GM12878 (cell line): ENCODE measurements around the gene YAP1. TPM values are rescaled to one million over a fixed set of nuclear protein-coding genes. Genes with fewer than 3 reads are reported as not detected.

Source experiments
- ATAC-seq: fragments of 200-7000 bp; cut with Tn5 transposase; 3 replicates; pipeline ENCODE4 v1.9.1; 2020; ENCODE audit warnings: mild to moderate bottlenecking, moderate library complexity
- BruUV-seq: library from RNA; stranded (reverse); fragments of 400-500 nt; replicated peaks from 2 replicates; lab custom pipeline; 2021; lab: Mats Ljungman, UMichigan
- CTCF ChIA-PET: fragments of 300-600 bp; sonication (Branson Sonifier 250); formaldehyde crosslinking; extraction: SDS; loops from one replicate; lab custom pipeline; 2021; ENCODE audit warnings: inconsistent platforms; lab: Yijun Ruan, JAX
- POLR2A ChIA-PET: fragments of 350-600 bp; formaldehyde crosslinking; extraction: SDS; loops from one replicate; lab custom pipeline; 2021; ENCODE audit warnings: inconsistent platforms; lab: Charles Lee
- RAD21 ChIA-PET: fragments of 300-600 bp; sonication (Branson Sonifier 250); formaldehyde crosslinking; loops from one replicate; lab custom pipeline; 2023; ENCODE audit warnings: antibody characterized with exemption; ENCODE audit not compliant: unreplicated experiment; lab: Charles Lee
- SMC1A ChIA-PET: fragments of 300-600 bp; sonication (Branson Sonifier 250); formaldehyde crosslinking; loops from one replicate; lab custom pipeline; 2023; ENCODE audit not compliant: unreplicated experiment, uncharacterized antibody; lab: Charles Lee
- DNase-seq: peaks from one replicate; pipeline ENCODE4 v3.0.0-alpha.2; 2011; ENCODE audit warnings: low read depth, low spot score
- FAIRE-seq: peaks from 3 replicates; lab custom pipeline; 2011; peaks lifted over from hg19 to GRCh38; lab: Jason Lieb, UNC
- H2AFZ ChIP-seq: 2 replicates; pipeline ENCODE4 v1.6.0; 2011; ENCODE audit warnings: low read depth, low read length, control low read depth; ENCODE audit not compliant: control insufficient read depth
- H3K27ac ChIP-seq: 2 replicates; pipeline ENCODE4 v1.5.1; 2011; ENCODE audit warnings: control low read depth; ENCODE audit not compliant: control insufficient read depth, insufficient read depth
- H3K27me3 ChIP-seq, 2 experiments: replicated peaks in 1 of 2; 2 replicates each; pipeline versions ENCODE4 v1.6.0 to v1.6.1; 2011; ENCODE audit warnings: low read length in 1 of 2; ENCODE audit not compliant: control insufficient read depth in 2 of 2, insufficient read depth in 2 of 2
- H3K36me3 ChIP-seq, 2 experiments: 2 replicates each; pipeline ENCODE4 v1.5.1; 2011; ENCODE audit warnings: low read length in 1 of 2; ENCODE audit not compliant: control insufficient read depth in 2 of 2, insufficient read depth in 2 of 2
- H3K4me1 ChIP-seq: 2 replicates; pipeline ENCODE4 v1.6.1; 2011; ENCODE audit warnings: mild to moderate bottlenecking, low read length, moderate library complexity, mixed read lengths; ENCODE audit not compliant: control insufficient read depth, insufficient read depth
- H3K4me2 ChIP-seq: 2 replicates; pipeline ENCODE4 v1.6.0; 2011; ENCODE audit warnings: control low read depth; ENCODE audit not compliant: control insufficient read depth, insufficient read depth
- H3K4me3 ChIP-seq: fragments of 200-600 bp; sonication (generic); 2 replicates; pipeline ENCODE4 v1.5.1; 2016
- H3K79me2 ChIP-seq: 2 replicates; pipeline ENCODE4 v1.6.0; 2011; ENCODE audit warnings: low read length; ENCODE audit not compliant: control insufficient read depth, insufficient read depth
- H3K9ac ChIP-seq: 2 replicates; pipeline ENCODE4 v1.8.0; 2011; ENCODE audit warnings: low read length, control low read depth, mixed read lengths; ENCODE audit not compliant: control insufficient read depth, insufficient read depth
- H3K9me3 ChIP-seq: replicated peaks from 3 replicates; pipeline ENCODE4 v1.5.1; 2011; ENCODE audit warnings: mild to moderate bottlenecking, low read length; ENCODE audit not compliant: control insufficient read depth, insufficient read depth
- H4K20me1 ChIP-seq: 2 replicates; pipeline ENCODE4 v1.6.0; 2011; ENCODE audit not compliant: control insufficient read depth, insufficient read depth
- DPF2 ChIP-seq: fragments of 450-650 bp; IDR thresholded peaks from 2 replicates; pipeline ENCODE4 v1.6.1; 2017; ENCODE audit warnings: mild to moderate bottlenecking
- EP300 ChIP-seq, 2 experiments: fragments of 150-350 bp in 1 of 2; IDR thresholded peaks; 2 replicates each; pipeline ENCODE4 v1.6.1; 2011 to 2012; ENCODE audit warnings: low read depth in 2 of 2, low read length in 2 of 2, borderline replicate concordance in 1 of 2, improper control_type of control experiment in 1 of 2, inconsistent platforms in 1 of 2; ENCODE audit not compliant: control insufficient read depth in 1 of 2
- ETV6 ChIP-seq, 2 experiments: fragments of 450-650 bp in 1 of 2; IDR thresholded peaks in 1 of 2; conservative IDR thresholded peaks in 1 of 2; 2 replicates each; pipeline ENCODE4 v1.6.1; 2014; ENCODE audit warnings: antibody characterized with exemption in 1 of 2, borderline replicate concordance in 1 of 2, low read depth in 1 of 2, mild to moderate bottlenecking in 1 of 2, moderate library complexity in 1 of 2
- FOXK2 ChIP-seq: fragments of 450-650 bp; IDR thresholded peaks from 2 replicates; pipeline ENCODE4 v1.6.1; 2017; ENCODE audit warnings: mild to moderate bottlenecking, moderate library complexity
- GABPA ChIP-seq: IDR thresholded peaks from 2 replicates; pipeline ENCODE4 v1.6.1; 2014; ENCODE audit warnings: antibody characterized with exemption, low read depth, mild to moderate bottlenecking, inconsistent platforms
- HDAC2 ChIP-seq: fragments of 200-600 bp; sonication (generic); IDR thresholded peaks from 2 replicates; pipeline ENCODE4 v1.6.1; 2017
- JUNB ChIP-seq: IDR thresholded peaks from 2 replicates; pipeline ENCODE4 v1.6.1; 2016; ENCODE audit warnings: antibody characterized with exemption, mild to moderate bottlenecking
- KDM1A ChIP-seq: fragments of 200-600 bp; sonication (generic); IDR thresholded peaks from 2 replicates; pipeline ENCODE4 v1.6.1; 2016; ENCODE audit warnings: borderline replicate concordance
- KLF5 ChIP-seq: fragments of 450-650 bp; IDR thresholded peaks from 2 replicates; pipeline ENCODE4 v1.6.1; 2014; ENCODE audit warnings: mild to moderate bottlenecking; ENCODE audit not compliant: partially characterized antibody
- MTA2 ChIP-seq: fragments of 450-650 bp; IDR thresholded peaks from 2 replicates; pipeline ENCODE4 v1.6.1; 2016; ENCODE audit warnings: low read depth, mild to moderate bottlenecking, moderate library complexity
- NR2C2 ChIP-seq: IDR thresholded peaks from 2 replicates; pipeline ENCODE4 v1.6.1; 2011; ENCODE audit warnings: borderline replicate concordance, low read depth; ENCODE audit not compliant: control insufficient read depth, insufficient read length
- RAD21 ChIP-seq: IDR thresholded peaks from 2 replicates; pipeline ENCODE4 v1.6.1; 2011; ENCODE audit warnings: mild to moderate bottlenecking, low read depth, low read length, moderate library complexity; ENCODE audit not compliant: insufficient read depth
- RCOR1 ChIP-seq: conservative IDR thresholded peaks from 2 replicates; pipeline ENCODE4 v1.6.1; 2012; ENCODE audit warnings: low read depth, low read length, improper control_type of control experiment
- SMC3 ChIP-seq: IDR thresholded peaks from 2 replicates; pipeline ENCODE4 v1.6.1; 2011; ENCODE audit warnings: low read length, improper control_type of control experiment, borderline replicate concordance
- TCF12 ChIP-seq: IDR thresholded peaks from 2 replicates; pipeline ENCODE4 v1.6.1; 2011; ENCODE audit warnings: low read depth, mild to moderate bottlenecking, low read length
- WRNIP1 ChIP-seq: IDR thresholded peaks from 2 replicates; pipeline ENCODE4 v1.6.1; 2011; ENCODE audit warnings: low read depth, low read length, improper control_type of control experiment, borderline replicate concordance
- YBX1 ChIP-seq: fragments of 450-650 bp; IDR thresholded peaks from 2 replicates; pipeline ENCODE4 v1.6.1; 2016; ENCODE audit warnings: antibody characterized with exemption
- ZNF24 ChIP-seq: fragments of 450-650 bp; IDR thresholded peaks from 2 replicates; pipeline ENCODE4 v1.6.1; 2017; ENCODE audit warnings: antibody characterized with exemption, mild to moderate bottlenecking
- ZZZ3 ChIP-seq: IDR thresholded peaks from 2 replicates; pipeline ENCODE4 v1.6.1; 2011; ENCODE audit warnings: low read depth; ENCODE audit not compliant: control insufficient read depth, insufficient read length
- WGBS: methylation state at CpG from one replicate; pipeline ENCODE4 v1.1.6; 2016; ENCODE audit warnings: low lambda C conversion rate; ENCODE audit not compliant: insufficient replicate concordance, insufficient coverage; ENCODE audit errors: missing lambda C conversion rate; 5-methylcytosine and 5-hydroxymethylcytosine counted together
- in situ Hi-C: fragments of 300-500 bp; cut with MboI; formaldehyde crosslinking; loops from 9 replicates; pipeline ENCODE4 v1.14.3; 2018; ENCODE audit warnings: mixed read lengths
- intact Hi-C: fragments of 100-400 bp; cut with micrococcal nuclease; formaldehyde crosslinking; loops from one replicate; pipeline ENCODE4 v1.14.2; 2022; ENCODE audit not compliant: unreplicated experiment
- polyA plus RNA-seq, 11 experiments: library from polyadenylated mRNA; depleted of rRNA in 4 of 11; unstranded in 6 of 11; stranded (reverse) in 5 of 11; fragments of >200 nt; fragmentation: Nextera tagmentation in 4 of 11; fragmentation: Illumina TruSeq in 1 of 11; extraction: Ambion mirVana in 4 of 11; extraction: Trizol in 1 of 11; gene quantifications; 1 replicate in 1 of 11; 2 replicates in 10 of 11; pipeline versions ENCODE4 v1.2.1 to v1.2.3, GENCODE V29; 2011 to 2016; ENCODE audit warnings: inconsistent platforms in 2 of 11, missing spikeins in 2 of 11, low read depth in 1 of 11
- total RNA-seq, 4 experiments: library from RNA; depleted of rRNA in 3 of 4; stranded (reverse); fragments of >200 nt in 3 of 4; fragmentation: Illumina TruSeq in 1 of 4; extraction: Trizol in 1 of 4; gene quantifications; 2 replicates each; pipeline versions ENCODE4 v1.2.1 to v1.2.3, GENCODE V29; 2013 to 2021
- TF ChIP-seq, protein P1 (sequence below), 3 experiments: IDR thresholded peaks in 2 of 3; conservative IDR thresholded peaks in 1 of 3; 2 replicates each; pipeline ENCODE4 v1.5.1; 2011; ENCODE audit warnings: low read depth in 3 of 3, low read length in 3 of 3, mild to moderate bottlenecking in 3 of 3, control low read depth in 2 of 3, moderate library complexity in 2 of 3, inconsistent platforms in 1 of 3, mixed read lengths in 1 of 3; ENCODE audit not compliant: control insufficient read depth in 2 of 3, insufficient read depth in 1 of 3; ENCODE audit errors: extremely low read depth in 1 of 3
- TF ChIP-seq, protein P2 (sequence below): IDR thresholded peaks from 2 replicates; pipeline ENCODE4 v1.6.1; 2012; ENCODE audit warnings: low read length, inconsistent platforms

The YAP1 gene
- total and polyA plus RNA-seq, 10 of the 15 experiments (the other 5 are each of a cell fraction or from before 2014, with no cell fraction given), result 0.03 to 0.33 (median 0.10) TPM; not detected in 6

DNA sequence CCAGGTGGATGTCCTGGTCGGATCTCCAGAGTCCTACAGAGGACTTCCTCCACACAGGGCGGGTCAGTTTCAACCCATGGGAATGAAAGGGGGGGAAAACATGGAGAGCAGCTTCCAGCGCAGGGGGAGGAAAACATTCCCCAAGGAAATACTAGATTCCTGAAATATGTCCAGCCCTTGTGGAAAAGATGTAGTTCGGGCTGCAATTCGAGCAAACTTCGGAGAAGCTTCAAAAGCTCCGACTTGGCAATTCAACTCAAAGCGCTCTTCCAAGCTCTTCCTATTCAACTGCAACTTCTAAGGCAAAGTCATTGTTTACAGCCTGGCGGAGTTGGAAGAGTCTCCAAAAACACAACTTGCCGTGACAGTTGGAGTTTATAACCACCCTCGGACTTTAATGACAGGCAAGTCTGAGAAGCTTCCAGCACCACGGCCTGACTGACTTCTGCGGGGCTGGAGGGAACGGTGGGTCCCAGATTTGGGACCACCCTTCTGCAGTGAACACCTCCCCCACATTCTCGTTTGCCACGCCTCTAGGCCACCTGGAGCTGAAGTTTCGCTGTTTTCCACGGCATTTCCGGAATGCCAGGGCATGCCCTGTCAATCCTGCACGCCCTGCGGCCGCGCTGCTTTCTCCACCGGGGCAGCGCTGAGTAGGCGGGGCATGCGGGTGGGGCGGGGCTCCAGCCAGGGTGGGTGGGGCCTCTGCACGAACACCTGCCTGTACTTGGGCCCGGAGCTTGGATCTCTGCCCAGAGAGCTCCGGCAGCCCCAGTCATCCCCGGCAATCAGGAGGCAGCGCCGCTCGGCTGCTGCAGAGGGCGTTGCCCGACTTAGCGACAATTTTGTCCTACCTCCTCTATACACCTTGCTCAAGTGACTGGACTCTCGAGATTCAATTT, 158.1 kb downstream of the YAP1 start:
- ChIA-PET POLR2A (interaction anchor here (0.8 kb wide), 1 partner anchor 20 kb away, joined by 3 read pairs; no protein-coding TSS in a partner anchor), SMC1A (interaction anchor here (0.8 to 3.1 kb wide), 15 partner anchors 11 to 407 kb away, joined by 3 to 17 read pairs (median 5); no protein-coding TSS in a partner anchor), RAD21 (interaction anchor here (0.8 to 2.0 kb wide), 8 partner anchors 11 to 841 kb away, joined by 3 to 11 read pairs (median 4); partner anchors contain the start of gene DYNC2H1), CTCF (interaction anchor here (0.5 to 2.9 kb wide), 19 partner anchors 10 to 1824 kb away, joined by 3 to 19 read pairs (median 4); no protein-coding TSS in a partner anchor)
- no peaks in the 10 kb centered on the region; the same call in 1 of the 2 replicates for H3K4me1 ChIP-seq
- FAIRE-seq (no peak), DNase-seq (peak; percentile 17), ATAC-seq (peak; percentile 98)
- WGBS, result 37% methylated on average over 31 of the region's 39 CpGs
- H2AFZ ChIP-seq, result no peak overlapping the region; the same call in 1 of the 2 replicates
- in situ Hi-C loops, result no loop called here
- H3K4me2 ChIP-seq, result peak overlapping the region; percentile 28
- intact Hi-C loops, result no loop called here
- no peaks in the 10 kb centered on the region for H3K9me3 ChIP-seq
- no peaks in the 10 kb centered on the region for H3K79me2 ChIP-seq
- no peak overlapping the region for H3K9ac ChIP-seq
- no peaks in the 10 kb centered on the region for H4K20me1 ChIP-seq
- no TSS peak for BruUV-seq
- H3K4me3 ChIP-seq, result peak overlapping the region; percentile 66
- no peaks in the 10 kb centered on the region for H3K36me3 ChIP-seq
- peaks cover 0 to 8% of the 10 kb centered on the region in 2 experiments; a peak in 2 of 4 replicates for H3K27me3 ChIP-seq
- H3K27ac ChIP-seq, result no peak overlapping the region
- TF ChIP-seq ETV6 (conservative IDR thresholded peaks at IDR 0.05 in 1 of 2, IDR thresholded peaks at IDR 0.05 in 1 of 2; ENCODE audit: borderline replicate concordance in 1 of 2, low read depth in 1 of 2), result no peak
- no peak for TF ChIP-seq ZNF24
- no peak for TF ChIP-seq RCOR1
- no peak for TF ChIP-seq DPF2
- no peak for TF ChIP-seq GABPA
- TF ChIP-seq KDM1A, result no peak
- no peak for TF ChIP-seq NR2C2
- 0 out of 2 replicates have a peak, but pooled peaks have one; percentile 25 for TF ChIP-seq TCF12
- TF ChIP-seq YBX1, result no peak
- TF ChIP-seq, protein P1, sequence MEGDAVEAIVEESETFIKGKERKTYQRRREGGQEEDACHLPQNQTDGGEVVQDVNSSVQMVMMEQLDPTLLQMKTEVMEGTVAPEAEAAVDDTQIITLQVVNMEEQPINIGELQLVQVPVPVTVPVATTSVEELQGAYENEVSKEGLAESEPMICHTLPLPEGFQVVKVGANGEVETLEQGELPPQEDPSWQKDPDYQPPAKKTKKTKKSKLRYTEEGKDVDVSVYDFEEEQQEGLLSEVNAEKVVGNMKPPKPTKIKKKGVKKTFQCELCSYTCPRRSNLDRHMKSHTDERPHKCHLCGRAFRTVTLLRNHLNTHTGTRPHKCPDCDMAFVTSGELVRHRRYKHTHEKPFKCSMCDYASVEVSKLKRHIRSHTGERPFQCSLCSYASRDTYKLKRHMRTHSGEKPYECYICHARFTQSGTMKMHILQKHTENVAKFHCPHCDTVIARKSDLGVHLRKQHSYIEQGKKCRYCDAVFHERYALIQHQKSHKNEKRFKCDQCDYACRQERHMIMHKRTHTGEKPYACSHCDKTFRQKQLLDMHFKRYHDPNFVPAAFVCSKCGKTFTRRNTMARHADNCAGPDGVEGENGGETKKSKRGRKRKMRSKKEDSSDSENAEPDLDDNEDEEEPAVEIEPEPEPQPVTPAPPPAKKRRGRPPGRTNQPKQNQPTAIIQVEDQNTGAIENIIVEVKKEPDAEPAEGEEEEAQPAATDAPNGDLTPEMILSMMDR (IDR thresholded peaks at IDR 0.05 in 2 of 3, conservative IDR thresholded peaks at IDR 0.05 in 1 of 3; ENCODE audit: control insufficient read depth in 2 of 3, extremely low read depth in 1 of 3, insufficient read depth in 1 of 3, low read depth in 3 of 3, low read length in 3 of 3), result peak in 2 of 3 experiments; percentile 43 to 55; a peak in 4 of 6 replicates
- TF ChIP-seq JUNB, result no peak
- TF ChIP-seq FOXK2, result no peak
- TF ChIP-seq SMC3, result peak; percentile 6; the same call in 1 of the 2 replicates
- TF ChIP-seq WRNIP1, result no peak
- TF ChIP-seq HDAC2, result no peak
- no peak for TF ChIP-seq ZZZ3
- TF ChIP-seq MTA2, result no peak
- TF ChIP-seq, protein P2, sequence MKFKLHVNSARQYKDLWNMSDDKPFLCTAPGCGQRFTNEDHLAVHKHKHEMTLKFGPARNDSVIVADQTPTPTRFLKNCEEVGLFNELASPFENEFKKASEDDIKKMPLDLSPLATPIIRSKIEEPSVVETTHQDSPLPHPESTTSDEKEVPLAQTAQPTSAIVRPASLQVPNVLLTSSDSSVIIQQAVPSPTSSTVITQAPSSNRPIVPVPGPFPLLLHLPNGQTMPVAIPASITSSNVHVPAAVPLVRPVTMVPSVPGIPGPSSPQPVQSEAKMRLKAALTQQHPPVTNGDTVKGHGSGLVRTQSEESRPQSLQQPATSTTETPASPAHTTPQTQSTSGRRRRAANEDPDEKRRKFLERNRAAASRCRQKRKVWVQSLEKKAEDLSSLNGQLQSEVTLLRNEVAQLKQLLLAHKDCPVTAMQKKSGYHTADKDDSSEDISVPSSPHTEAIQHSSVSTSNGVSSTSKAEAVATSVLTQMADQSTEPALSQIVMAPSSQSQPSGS, result no peak
- TF ChIP-seq RAD21, result peak; percentile 30; the same call in 1 of the 2 replicates
- TF ChIP-seq KLF5, result no peak
- no peak for TF ChIP-seq EP300 (IDR thresholded peaks at IDR 0.05; ENCODE audit: borderline replicate concordance in 1 of 2, control insufficient read depth in 1 of 2, low read depth in 2 of 2, low read length in 2 of 2)
